ENCODE results near the gene PAK5.

PAK5 gene

DNA sequence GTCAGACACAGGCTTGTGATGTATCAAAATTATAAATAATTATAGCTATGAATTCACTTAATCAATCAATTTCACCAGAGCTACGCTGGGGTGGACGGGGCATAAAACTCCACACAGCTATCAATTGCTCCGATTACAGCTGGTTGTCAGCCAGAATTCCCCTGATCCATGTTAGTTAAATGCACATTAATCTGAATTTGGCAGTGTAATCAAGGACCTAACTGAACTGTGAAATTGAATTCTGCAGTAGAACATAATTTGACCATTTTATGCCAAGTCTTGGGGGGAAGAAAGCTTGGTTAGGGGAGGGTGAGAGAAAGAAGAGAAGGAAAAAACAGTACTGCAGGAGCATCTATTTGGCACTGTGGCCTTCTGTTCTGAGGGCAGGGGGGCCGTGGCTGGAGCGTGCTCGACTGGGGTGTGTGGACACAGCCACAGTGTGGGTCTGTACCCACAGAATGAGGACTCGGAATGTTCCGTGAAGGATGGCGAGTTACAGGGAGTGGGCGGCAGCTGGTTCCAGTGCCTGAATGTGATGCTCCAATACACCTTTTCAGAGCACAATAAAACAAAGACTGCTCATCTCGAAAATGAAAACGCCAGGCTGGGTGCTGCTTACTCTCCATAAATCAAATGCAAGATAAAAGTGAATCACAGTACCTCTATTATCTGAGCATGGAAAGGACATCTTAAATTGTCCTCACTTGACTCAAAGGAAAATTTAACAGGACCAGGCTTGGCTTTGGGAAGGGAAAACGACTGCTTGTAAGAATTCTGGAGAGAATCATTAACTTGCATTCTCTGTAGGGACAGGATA, 265.3 kb downstream of the PAK5 start:
- Histone ChIP-seq H3K9me2 (replicated peaks; ENCODE audit: insufficient read depth, low read length) (no peaks in the 10 kb centered on the region), H3K27ac (ENCODE audit: low read depth, low read length) (no peak overlapping the region), H3K4me3 (ENCODE audit: insufficient read depth, low read length, poor library complexity, severe bottlenecking) (no peak overlapping the region), H3K9ac (ENCODE audit: low read length) (no peak overlapping the region), H4K20me1 (ENCODE audit: low read depth, low read length) (no peaks in the 10 kb centered on the region), H3K36me3 (ENCODE audit: low read length) (no peaks in the 10 kb centered on the region), H3F3A (ENCODE audit: insufficient read depth) (no peaks in the 10 kb centered on the region), H2AFZ (ENCODE audit: low read depth, low read length, severe bottlenecking) (no peak overlapping the region), H3K79me2 (ENCODE audit: insufficient read depth, low read length) (no peaks in the 10 kb centered on the region), H3K4me2 (ENCODE audit: low read depth, low read length, poor library complexity, severe bottlenecking) (no peak overlapping the region), H3K27me3 (ENCODE audit: low read length) (no peaks in the 10 kb centered on the region), H3K9me3 (ENCODE audit: insufficient read depth, low read length) (no peaks in the 10 kb centered on the region)
- TF ChIP-seq, protein P1, sequence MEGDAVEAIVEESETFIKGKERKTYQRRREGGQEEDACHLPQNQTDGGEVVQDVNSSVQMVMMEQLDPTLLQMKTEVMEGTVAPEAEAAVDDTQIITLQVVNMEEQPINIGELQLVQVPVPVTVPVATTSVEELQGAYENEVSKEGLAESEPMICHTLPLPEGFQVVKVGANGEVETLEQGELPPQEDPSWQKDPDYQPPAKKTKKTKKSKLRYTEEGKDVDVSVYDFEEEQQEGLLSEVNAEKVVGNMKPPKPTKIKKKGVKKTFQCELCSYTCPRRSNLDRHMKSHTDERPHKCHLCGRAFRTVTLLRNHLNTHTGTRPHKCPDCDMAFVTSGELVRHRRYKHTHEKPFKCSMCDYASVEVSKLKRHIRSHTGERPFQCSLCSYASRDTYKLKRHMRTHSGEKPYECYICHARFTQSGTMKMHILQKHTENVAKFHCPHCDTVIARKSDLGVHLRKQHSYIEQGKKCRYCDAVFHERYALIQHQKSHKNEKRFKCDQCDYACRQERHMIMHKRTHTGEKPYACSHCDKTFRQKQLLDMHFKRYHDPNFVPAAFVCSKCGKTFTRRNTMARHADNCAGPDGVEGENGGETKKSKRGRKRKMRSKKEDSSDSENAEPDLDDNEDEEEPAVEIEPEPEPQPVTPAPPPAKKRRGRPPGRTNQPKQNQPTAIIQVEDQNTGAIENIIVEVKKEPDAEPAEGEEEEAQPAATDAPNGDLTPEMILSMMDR (IDR thresholded peaks at IDR 0.05; ENCODE audit: insufficient read depth, low read length, poor library complexity, severe bottlenecking): no peak
- TF ChIP-seq EZH2phosphoT487 (conservative IDR thresholded peaks at IDR 0.05; ENCODE audit: low read length): no peak

- no peaks in the 10 kb centered on the region for H3K9me3 ChIP-seq (ENCODE audit: insufficient read depth, low read length)
- no peaks in the 10 kb centered on the region for H3K36me3 ChIP-seq (ENCODE audit: low read length)
- H3K4me3 ChIP-seq (ENCODE audit: insufficient read depth, low read length, poor library complexity, severe bottlenecking): no peak overlapping the region
Observed at GRCh38 chr20:9572670-9573069, 266.2 kb downstream of the PAK5 start.

DNA sequence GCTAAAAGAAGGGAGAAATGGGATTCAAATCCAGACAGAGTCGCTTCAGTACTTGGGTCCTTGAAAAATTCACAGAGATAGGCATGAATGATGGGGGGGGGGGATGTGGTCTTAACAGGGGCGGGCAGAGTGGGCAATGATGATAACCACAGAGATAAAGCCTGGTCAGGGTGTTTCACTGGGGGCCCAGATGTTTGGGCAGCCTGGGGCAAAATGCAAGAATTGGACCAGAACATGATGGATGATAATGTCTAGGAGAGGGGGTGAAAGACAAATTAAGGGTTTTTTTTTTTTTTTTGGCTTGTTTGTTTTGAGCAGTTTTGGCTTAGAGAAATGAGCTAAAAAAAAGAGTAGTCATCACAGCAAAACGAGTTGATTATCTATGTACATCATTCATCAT, 267.1 kb downstream of the PAK5 start:
- no peaks in the 10 kb centered on the region for H3K27me3 ChIP-seq (ENCODE audit: low read length)
- no peaks in the 10 kb centered on the region for H3K9me2 ChIP-seq (replicated peaks; ENCODE audit: insufficient read depth, low read length)
- TF ChIP-seq EZH2phosphoT487 (conservative IDR thresholded peaks at IDR 0.05; ENCODE audit: low read length): no peak
- H3K27ac ChIP-seq (ENCODE audit: low read depth, low read length): no peak overlapping the region
- no peaks in the 10 kb centered on the region for H3K79me2 ChIP-seq (ENCODE audit: insufficient read depth, low read length)
- H3K9ac ChIP-seq (ENCODE audit: low read length): no peak overlapping the region
- H4K20me1 ChIP-seq (ENCODE audit: low read depth, low read length): no peaks in the 10 kb centered on the region
- no peaks in the 10 kb centered on the region for H3K36me3 ChIP-seq (ENCODE audit: low read length)
- no peak overlapping the region for H2AFZ ChIP-seq (ENCODE audit: low read depth, low read length, severe bottlenecking)
- no peak overlapping the region for H3K4me2 ChIP-seq (ENCODE audit: low read depth, low read length, poor library complexity, severe bottlenecking)
- no peaks in the 10 kb centered on the region for H3F3A ChIP-seq (ENCODE audit: insufficient read depth)
- no peaks in the 10 kb centered on the region for H3K9me3 ChIP-seq (ENCODE audit: insufficient read depth, low read length)
- H3K4me3 ChIP-seq (ENCODE audit: insufficient read depth, low read length, poor library complexity, severe bottlenecking): no peak overlapping the region

More at GRCh38 chr20:9572670-9573069, 266.2 kb downstream of the PAK5 start:
- Histone ChIP-seq H2AFZ (ENCODE audit: low read depth, low read length, severe bottlenecking) (no peak overlapping the region), H3K27me3 (ENCODE audit: low read length) (no peaks in the 10 kb centered on the region), H3K9ac (ENCODE audit: low read length) (no peak overlapping the region), H3F3A (ENCODE audit: insufficient read depth) (no peaks in the 10 kb centered on the region), H3K9me2 (replicated peaks; ENCODE audit: insufficient read depth, low read length) (no peaks in the 10 kb centered on the region), H3K4me2 (ENCODE audit: low read depth, low read length, poor library complexity, severe bottlenecking) (no peak overlapping the region), H3K27ac (ENCODE audit: low read depth, low read length) (no peak overlapping the region), H3K79me2 (ENCODE audit: insufficient read depth, low read length) (no peaks in the 10 kb centered on the region), H4K20me1 (ENCODE audit: low read depth, low read length) (no peaks in the 10 kb centered on the region)
- TF ChIP-seq, protein P1 (IDR thresholded peaks at IDR 0.05; ENCODE audit: insufficient read depth, low read length, poor library complexity, severe bottlenecking): no peak
- TF ChIP-seq EZH2phosphoT487 (conservative IDR thresholded peaks at IDR 0.05; ENCODE audit: low read length): no peak

GRCh38 chr20:9570612-9571011, 268.3 kb downstream of the PAK5 start:
- H3K27me3 ChIP-seq (ENCODE audit: low read length): no peaks in the 10 kb centered on the region
- TF ChIP-seq, protein P1 (IDR thresholded peaks at IDR 0.05; ENCODE audit: insufficient read depth, low read length, poor library complexity, severe bottlenecking): no peak
- TF ChIP-seq EZH2phosphoT487 (conservative IDR thresholded peaks at IDR 0.05; ENCODE audit: low read length): no peak
- H2AFZ ChIP-seq (ENCODE audit: low read depth, low read length, severe bottlenecking): no peak overlapping the region
- H3F3A ChIP-seq (ENCODE audit: insufficient read depth): no peaks in the 10 kb centered on the region
- H3K4me2 ChIP-seq (ENCODE audit: low read depth, low read length, poor library complexity, severe bottlenecking): no peak overlapping the region
- H3K9me2 ChIP-seq (replicated peaks; ENCODE audit: insufficient read depth, low read length): no peaks in the 10 kb centered on the region
- H3K4me3 ChIP-seq (ENCODE audit: insufficient read depth, low read length, poor library complexity, severe bottlenecking): no peak overlapping the region
- H3K27ac ChIP-seq (ENCODE audit: low read depth, low read length): no peak overlapping the region
- no peaks in the 10 kb centered on the region for H4K20me1 ChIP-seq (ENCODE audit: low read depth, low read length)
- no peaks in the 10 kb centered on the region for H3K9me3 ChIP-seq (ENCODE audit: insufficient read depth, low read length)
- H3K79me2 ChIP-seq (ENCODE audit: insufficient read depth, low read length): no peaks in the 10 kb centered on the region
- H3K36me3 ChIP-seq (ENCODE audit: low read length): no peaks in the 10 kb centered on the region
- no peak overlapping the region for H3K9ac ChIP-seq (ENCODE audit: low read length)

All from SU-DHL-6 (cell line).